ENCODE data around the gene ANKRD52.

DNA sequence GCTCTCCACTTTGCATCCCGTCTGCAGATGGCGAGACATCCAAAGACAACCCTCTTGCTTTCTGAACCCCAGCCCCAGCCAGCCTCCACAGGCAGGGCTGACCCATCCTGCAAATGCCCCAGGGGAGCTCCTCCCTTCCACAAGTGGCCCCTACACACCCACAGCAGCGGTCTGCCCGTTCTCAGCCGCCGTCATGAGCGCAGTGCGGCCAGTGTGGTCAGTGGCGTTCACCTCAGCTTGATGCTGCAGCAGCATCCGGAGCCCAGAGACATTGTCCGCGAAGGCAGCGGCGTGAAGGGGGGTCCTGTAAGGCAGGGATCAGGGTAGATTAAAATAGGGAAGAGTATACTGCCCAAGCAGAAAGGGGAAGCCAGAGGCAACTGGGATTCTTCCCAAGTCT, 13.7 kb downstream of the ANKRD52 start:
- TF ChIP-seq, protein P1, sequence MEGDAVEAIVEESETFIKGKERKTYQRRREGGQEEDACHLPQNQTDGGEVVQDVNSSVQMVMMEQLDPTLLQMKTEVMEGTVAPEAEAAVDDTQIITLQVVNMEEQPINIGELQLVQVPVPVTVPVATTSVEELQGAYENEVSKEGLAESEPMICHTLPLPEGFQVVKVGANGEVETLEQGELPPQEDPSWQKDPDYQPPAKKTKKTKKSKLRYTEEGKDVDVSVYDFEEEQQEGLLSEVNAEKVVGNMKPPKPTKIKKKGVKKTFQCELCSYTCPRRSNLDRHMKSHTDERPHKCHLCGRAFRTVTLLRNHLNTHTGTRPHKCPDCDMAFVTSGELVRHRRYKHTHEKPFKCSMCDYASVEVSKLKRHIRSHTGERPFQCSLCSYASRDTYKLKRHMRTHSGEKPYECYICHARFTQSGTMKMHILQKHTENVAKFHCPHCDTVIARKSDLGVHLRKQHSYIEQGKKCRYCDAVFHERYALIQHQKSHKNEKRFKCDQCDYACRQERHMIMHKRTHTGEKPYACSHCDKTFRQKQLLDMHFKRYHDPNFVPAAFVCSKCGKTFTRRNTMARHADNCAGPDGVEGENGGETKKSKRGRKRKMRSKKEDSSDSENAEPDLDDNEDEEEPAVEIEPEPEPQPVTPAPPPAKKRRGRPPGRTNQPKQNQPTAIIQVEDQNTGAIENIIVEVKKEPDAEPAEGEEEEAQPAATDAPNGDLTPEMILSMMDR (IDR thresholded peaks at IDR 0.05; ENCODE audit: low read depth, low read length): no peak
- no peak for TF ChIP-seq EZH2phosphoT487 (IDR thresholded peaks at IDR 0.05; ENCODE audit: low read depth)

Data from OCI-LY3 (cell line).